ENCODE data around the gene CLK3. TPM values are rescaled to one million over a fixed set of nuclear protein-coding genes. Genes with fewer than 3 reads are reported as not detected.
A peak's percentile ranks its signal among the peaks of the same experiment; 100 is the strongest.

Gene CLK3
- total and polyA plus RNA-seq, 4 experiments from 2014 or later, result 59.1 to 167 (median 128) TPM

- H3K27ac Mint-ChIP-seq, result peak overlapping the region in 4 of 7 donors; percentile 6 to 76 (median 45)
- no peaks in the 10 kb centered on the region for H3K9me3 ChIP-seq (ENCODE audit: control insufficient read depth in 1 of 2, low read length in 2 of 2)
- peaks cover 32% of the 10 kb centered on the region for H3K36me3 ChIP-seq (ENCODE audit: insufficient read depth, low read length)
- H3K27ac ChIP-seq (ENCODE audit: low read depth, low read length), result no peak overlapping the region
- H3K4me3 ChIP-seq (ENCODE audit: low read length in 2 of 2), result no peak overlapping the region
- no peaks in the 10 kb centered on the region for H3K4me1 ChIP-seq (ENCODE audit: insufficient read depth, low read length)
- intact Hi-C loops (cut with micrococcal nuclease), result no loop called here
- no peaks in the 10 kb centered on the region for H3K27me3 ChIP-seq (ENCODE audit: insufficient read depth, low read length)
- no peak for DNase-seq
- POLR2A ChIA-PET (ENCODE audit: partially characterized antibody), result no interaction called here
- no peak overlapping the region for H3K4me3 Mint-ChIP-seq
- CTCF ChIA-PET (ENCODE audit: partially characterized antibody), result no interaction called here
- no peaks in the 10 kb centered on the region for H3K27me3 Mint-ChIP-seq
- H3K36me3 Mint-ChIP-seq, result peaks cover 15 to 57% of the 10 kb centered on the region in 2 donors
- H3K9me3 Mint-ChIP-seq, result no peaks in the 10 kb centered on the region
- H3K4me1 Mint-ChIP-seq, result peaks cover 0 to 8% (median under 1%) of the 10 kb centered on the region in 4 donors
Observed at GRCh38 chr15:74580538-74581350, 34.9 kb upstream of the CLK3 start.

- CTCF ChIA-PET (ENCODE audit: partially characterized antibody), result no interaction called here
- Histone ChIP-seq H3K9me3 (ENCODE audit: control insufficient read depth in 1 of 2, low read length in 2 of 2) (no peaks in the 10 kb centered on the region), H3K27me3 (ENCODE audit: insufficient read depth, low read length) (no peaks in the 10 kb centered on the region), H3K4me1 (ENCODE audit: insufficient read depth, low read length) (no peaks in the 10 kb centered on the region), H3K27ac (ENCODE audit: low read depth, low read length) (no peak overlapping the region), H3K36me3 (ENCODE audit: insufficient read depth, low read length) (peaks cover 23% of the 10 kb centered on the region), H3K4me3 (ENCODE audit: low read length in 2 of 2) (no peak overlapping the region)
- no peak for DNase-seq
- H3K4me3 Mint-ChIP-seq, result no peak overlapping the region
- H3K4me1 Mint-ChIP-seq, result peaks cover 0 to 4% (median under 1%) of the 10 kb centered on the region in 4 donors
- intact Hi-C loops (cut with micrococcal nuclease), result no loop called here
- peaks cover 15 to 59% of the 10 kb centered on the region in 2 donors for H3K36me3 Mint-ChIP-seq
- peak overlapping the region in 3 of 7 donors; percentile 6 to 75 (median 57) for H3K27ac Mint-ChIP-seq
- no peaks in the 10 kb centered on the region for H3K27me3 Mint-ChIP-seq
- no peaks in the 10 kb centered on the region for H3K9me3 Mint-ChIP-seq
- POLR2A ChIA-PET (ENCODE audit: partially characterized antibody), result no interaction called here
Observed at GRCh38 chr15:74584204-74584603, 31.4 kb upstream of the CLK3 start.

GRCh38 chr15:74584779-74585178, 30.9 kb upstream of the CLK3 start:
- Mint-ChIP-seq H3K36me3 (peaks cover 16 to 59% of the 10 kb centered on the region in 2 donors), H3K27me3 (no peaks in the 10 kb centered on the region), H3K4me3 (no peak overlapping the region), H3K4me1 (peaks cover 0 to 4% (median under 1%) of the 10 kb centered on the region in 4 donors), H3K9me3 (no peaks in the 10 kb centered on the region), H3K27ac (peak overlapping the region in 1 of 7 donors; percentile 17)
- no peaks in the 10 kb centered on the region for H3K27me3 ChIP-seq (ENCODE audit: insufficient read depth, low read length)
- H3K4me1 ChIP-seq (ENCODE audit: insufficient read depth, low read length), result no peaks in the 10 kb centered on the region
- H3K27ac ChIP-seq (ENCODE audit: low read depth, low read length), result no peak overlapping the region
- ChIA-PET POLR2A (ENCODE audit: partially characterized antibody) (no interaction called here), CTCF (ENCODE audit: partially characterized antibody) (no interaction called here)
- DNase-seq, result no peak
- peaks cover 27% of the 10 kb centered on the region for H3K36me3 ChIP-seq (ENCODE audit: insufficient read depth, low read length)
- intact Hi-C loops (cut with micrococcal nuclease), result no loop called here
- H3K4me3 ChIP-seq (ENCODE audit: low read length in 2 of 2), result no peak overlapping the region
- no peaks in the 10 kb centered on the region for H3K9me3 ChIP-seq (ENCODE audit: control insufficient read depth in 1 of 2, low read length in 2 of 2)

- peaks cover 31% of the 10 kb centered on the region for H3K36me3 ChIP-seq (ENCODE audit: insufficient read depth, low read length)
Observed at GRCh38 chr15:74585191-74585590, 30.4 kb upstream of the CLK3 start.

GRCh38 chr15:74585857-74586256, 29.8 kb upstream of the CLK3 start:
- DNase-seq, result no peak
- intact Hi-C loops (cut with micrococcal nuclease), result no loop called here
- Histone ChIP-seq H3K27ac (ENCODE audit: low read depth, low read length) (no peak overlapping the region), H3K4me1 (ENCODE audit: insufficient read depth, low read length) (no peaks in the 10 kb centered on the region), H3K36me3 (ENCODE audit: insufficient read depth, low read length) (peaks cover 37% of the 10 kb centered on the region), H3K4me3 (ENCODE audit: low read length in 2 of 2) (no peak overlapping the region), H3K27me3 (ENCODE audit: insufficient read depth, low read length) (no peaks in the 10 kb centered on the region), H3K9me3 (ENCODE audit: control insufficient read depth in 1 of 2, low read length in 2 of 2) (no peaks in the 10 kb centered on the region)
- Mint-ChIP-seq H3K4me3 (no peak overlapping the region), H3K36me3 (peaks cover 22 to 65% of the 10 kb centered on the region in 2 donors), H3K27ac (peak overlapping the region in 2 of 7 donors; percentile 17 to 29), H3K27me3 (no peaks in the 10 kb centered on the region), H3K4me1 (peaks cover 0 to 4% (median under 1%) of the 10 kb centered on the region in 4 donors), H3K9me3 (no peaks in the 10 kb centered on the region)
- ChIA-PET POLR2A (ENCODE audit: partially characterized antibody) (no interaction called here), CTCF (ENCODE audit: partially characterized antibody) (no interaction called here)

More at GRCh38 chr15:74585191-74585590, 30.4 kb upstream of the CLK3 start:
- ChIA-PET CTCF (ENCODE audit: partially characterized antibody) (no interaction called here), POLR2A (ENCODE audit: partially characterized antibody) (no interaction called here)
- Histone ChIP-seq H3K4me3 (ENCODE audit: low read length in 2 of 2) (no peak overlapping the region), H3K27me3 (ENCODE audit: insufficient read depth, low read length) (no peaks in the 10 kb centered on the region), H3K27ac (ENCODE audit: low read depth, low read length) (no peak overlapping the region), H3K4me1 (ENCODE audit: insufficient read depth, low read length) (no peaks in the 10 kb centered on the region), H3K9me3 (ENCODE audit: control insufficient read depth in 1 of 2, low read length in 2 of 2) (no peaks in the 10 kb centered on the region)
- no peak for DNase-seq
- Mint-ChIP-seq H3K9me3 (no peaks in the 10 kb centered on the region), H3K36me3 (peaks cover 19 to 62% of the 10 kb centered on the region in 2 donors), H3K27me3 (no peaks in the 10 kb centered on the region), H3K4me1 (peaks cover 0 to 4% (median under 1%) of the 10 kb centered on the region in 4 donors), H3K4me3 (no peak overlapping the region), H3K27ac (peak overlapping the region in 3 of 7 donors; percentile 17 to 59 (median 41))
- intact Hi-C loops (cut with micrococcal nuclease), result no loop called here

- intact Hi-C loops (cut with micrococcal nuclease), result no loop called here
- no peaks in the 10 kb centered on the region for H3K9me3 ChIP-seq (ENCODE audit: control insufficient read depth in 1 of 2, low read length in 2 of 2)
- no peak overlapping the region for H3K4me3 Mint-ChIP-seq
- no peaks in the 10 kb centered on the region for H3K27me3 Mint-ChIP-seq
- H3K27ac ChIP-seq (ENCODE audit: low read depth, low read length), result no peak overlapping the region
- H3K36me3 ChIP-seq (ENCODE audit: insufficient read depth, low read length), result peaks cover 63% of the 10 kb centered on the region
- no peaks in the 10 kb centered on the region for H3K4me1 ChIP-seq (ENCODE audit: insufficient read depth, low read length)
- no peaks in the 10 kb centered on the region for H3K27me3 ChIP-seq (ENCODE audit: insufficient read depth, low read length)
- no peaks in the 10 kb centered on the region for H3K9me3 Mint-ChIP-seq
- no peak overlapping the region for H3K4me3 ChIP-seq (ENCODE audit: low read length in 2 of 2)
- POLR2A ChIA-PET (ENCODE audit: partially characterized antibody), result interaction anchor here (1.3 kb wide), 1 partner anchor 25 kb away, joined by 5 read pairs; no protein-coding TSS in a partner anchor
- CTCF ChIA-PET (ENCODE audit: partially characterized antibody), result no interaction called here
- H3K36me3 Mint-ChIP-seq, result peaks cover 30 to 72% of the 10 kb centered on the region in 2 donors
- no peak for DNase-seq
- H3K27ac Mint-ChIP-seq, result peak overlapping the region in 2 of 7 donors; percentile 29 to 52
- H3K4me1 Mint-ChIP-seq, result peaks cover 0 to 4% (median 0%) of the 10 kb centered on the region in 4 donors
Observed at GRCh38 chr15:74589826-74590225, 25.8 kb upstream of the CLK3 start.

- Mint-ChIP-seq H3K36me3 (peaks cover 35 to 66% of the 10 kb centered on the region in 2 donors), H3K27me3 (no peaks in the 10 kb centered on the region), H3K9me3 (no peaks in the 10 kb centered on the region), H3K4me3 (no peak overlapping the region), H3K4me1 (no peaks in the 10 kb centered on the region), H3K27ac (peak overlapping the region in 1 of 7 donors; percentile 57)
- CTCF ChIA-PET (ENCODE audit: partially characterized antibody), result no interaction called here
- peaks cover 53% of the 10 kb centered on the region for H3K36me3 ChIP-seq (ENCODE audit: insufficient read depth, low read length)
- no peaks in the 10 kb centered on the region for H3K27me3 ChIP-seq (ENCODE audit: insufficient read depth, low read length)
- no peak overlapping the region for H3K4me3 ChIP-seq (ENCODE audit: low read length in 2 of 2)
- no peak for DNase-seq
- intact Hi-C loops (cut with micrococcal nuclease), result no loop called here
- POLR2A ChIA-PET (ENCODE audit: partially characterized antibody), result no interaction called here
- H3K27ac ChIP-seq (ENCODE audit: low read depth, low read length), result no peak overlapping the region
- no peaks in the 10 kb centered on the region for H3K4me1 ChIP-seq (ENCODE audit: insufficient read depth, low read length)
- H3K9me3 ChIP-seq (ENCODE audit: control insufficient read depth in 1 of 2, low read length in 2 of 2), result no peaks in the 10 kb centered on the region
Observed at GRCh38 chr15:74592222-74592621, 23.4 kb upstream of the CLK3 start.

All from CD4-positive, alpha-beta memory T cell (primary cell).